Activated CD8-positive, alpha-beta memory T cell treated with anti-CD3 and anti-CD28 coated beads, Interleukin-2, amount 50 U/mL, for 24 hours (primary cell): ENCODE data around the gene MTG1.
"Not testable (repeated sequence)": the region's sequence is repeated elsewhere in the genome, so short reads cannot be mapped to it uniquely, and the experiment has no call there.

Source experiments
- DNase-seq: peaks from one replicate; pipeline ENCODE4 v3.0.0-alpha.2; 2020; ENCODE audit errors: extremely low read depth

MTG1 gene

GRCh38 chr10:133465950-133466474 is 72.1 kb downstream of the MTG1 start:
- DNase-seq = no peak

- no peak for DNase-seq
Observed at GRCh38 chr10:133466683-133467275, 72.8 kb downstream of the MTG1 start.

- DNase-seq = no peak
Observed at GRCh38 chr10:133467286-133467911, 73.4 kb downstream of the MTG1 start.

- not testable (repeated sequence) for DNase-seq
Observed at GRCh38 chr10:133469205-133469604, 75.2 kb downstream of the MTG1 start.

- DNase-seq = no peak
Observed at GRCh38 chr10:133471300-133472109, 77.5 kb downstream of the MTG1 start.
